ENCODE data around the gene LMO3. TPM values are rescaled to one million over a fixed set of nuclear protein-coding genes. Genes with fewer than 3 reads are reported as not detected.

Gene LMO3
- total and polyA plus RNA-seq, 2 of the 8 experiments (the other 6 are each of a cell fraction or from before 2014, with no cell fraction given), result 4.7 to 16.7 TPM

DNA sequence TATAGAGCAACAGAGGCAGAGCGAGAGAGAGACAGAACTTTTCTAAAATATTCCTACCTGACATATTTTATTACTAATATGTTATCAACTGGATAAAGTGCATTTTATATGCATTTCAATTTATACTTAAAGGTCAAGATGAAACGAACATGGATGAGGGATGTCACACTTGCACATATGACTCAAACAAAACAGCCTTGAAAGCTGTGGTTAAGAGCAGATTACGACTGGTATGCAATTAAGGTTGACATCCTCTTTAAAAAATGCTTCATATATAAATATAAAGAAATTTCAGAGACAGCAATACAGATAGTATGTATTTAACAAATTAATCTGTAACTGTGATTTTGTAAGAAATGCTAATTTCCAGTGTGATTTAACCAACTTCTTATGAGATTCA is 52.5 kb downstream of the LMO3 start:
- Histone ChIP-seq H3K27me3 (replicated peaks in 1 of 4; ENCODE audit: control insufficient read depth in 3 of 4, extremely low read depth in 1 of 4, insufficient read depth in 3 of 4, low read length in 3 of 4) (peaks cover 0 to 1% (median 0%) of the 10 kb centered on the region in 4 experiments; a peak in 1 of 7 replicates), H2BK5ac (ENCODE audit: low read depth, low read length) (no peak overlapping the region), H4K8ac (ENCODE audit: extremely low read depth, insufficient read depth, low read length) (no peak overlapping the region), H3K9me3 (ENCODE audit: insufficient read depth in 2 of 2, low read depth in 1 of 2, low read length in 1 of 2) (no peaks in the 10 kb centered on the region), H3K4ac (replicated peaks; ENCODE audit: insufficient read length, low read depth, low read length) (no peak overlapping the region), H2BK15ac (ENCODE audit: low read length) (no peak overlapping the region), H2BK12ac (ENCODE audit: low read depth, low read length) (no peak overlapping the region), H3K14ac (ENCODE audit: insufficient read length) (no peak overlapping the region), H3K18ac (ENCODE audit: extremely low read depth, low read length) (no peak overlapping the region), H3K23ac (ENCODE audit: insufficient read length) (no peak overlapping the region), H2AK5ac (ENCODE audit: low read depth, low read length) (no peak overlapping the region), H2BK20ac (ENCODE audit: low read length) (no peak overlapping the region), H3K9ac (replicated peaks in 1 of 4; ENCODE audit: extremely low read depth in 1 of 4, low read depth in 3 of 4, low read length in 3 of 4) (no peak overlapping the region), H3K79me1 (ENCODE audit: low read depth, low read length) (no peaks in the 10 kb centered on the region), H3K23me2 (ENCODE audit: low read depth, low read length) (no peaks in the 10 kb centered on the region), H2BK120ac (replicated peaks; ENCODE audit: low read depth, low read length) (no peak overlapping the region), H3K4me2 (ENCODE audit: insufficient read depth in 1 of 2, low read depth in 2 of 2, low read length in 2 of 2) (no peak overlapping the region), H4K20me1 (replicated peaks in 1 of 2; ENCODE audit: control insufficient read depth in 1 of 2, insufficient read depth in 2 of 2, low read length in 2 of 2) (no peaks in the 10 kb centered on the region), H3K56ac (replicated peaks; ENCODE audit: insufficient read length, low read depth, low read length) (no peak overlapping the region), H2AFZ (ENCODE audit: low read length) (no peak overlapping the region), H4K91ac (replicated peaks; ENCODE audit: insufficient read length, low read length) (no peak overlapping the region), H3K4me1 (replicated peaks in 1 of 4; ENCODE audit: control insufficient read depth in 3 of 4, insufficient read depth in 4 of 4, low read length in 3 of 4) (peaks cover 0 to 4% (median under 1%) of the 10 kb centered on the region in 4 experiments; a peak in 1 of 7 replicates), H3K27ac (ENCODE audit: low read depth, low read length) (no peak overlapping the region), H3K79me2 (ENCODE audit: control insufficient read depth in 1 of 2, insufficient read depth in 2 of 2, low read length in 2 of 2) (no peaks in the 10 kb centered on the region), H4K5ac (ENCODE audit: insufficient read length, low read depth, low read length) (no peak overlapping the region), H3K36me3 (ENCODE audit: control insufficient read depth in 2 of 4, insufficient read depth in 4 of 4, low read length in 3 of 4) (no peaks in the 10 kb centered on the region), H3K4me3 (ENCODE audit: extremely low read depth in 1 of 4, insufficient read depth in 2 of 4, low read depth in 3 of 4, low read length in 4 of 4) (no peak overlapping the region)
- 85% methylated on average over 3 of the region's 3 CpGs; no CpG with 5 or more reads in 1 of the 2 experiments for WGBS, 2 experiments (ENCODE audit: extremely low coverage in 1 of 2, insufficient coverage in 1 of 2, insufficient read length in 1 of 2, insufficient replicate concordance in 2 of 2, low coverage in 1 of 2, low lambda C conversion rate in 2 of 2, missing lambda C conversion rate in 1 of 2)
- CTCF ChIA-PET (ENCODE audit: partially characterized antibody), result no interaction called here
- FAIRE-seq, result no peak
- POLR2A ChIA-PET (ENCODE audit: partially characterized antibody), result no interaction called here
- DNase-seq (ENCODE audit: low read depth in 1 of 2, low spot score in 2 of 2), result no peak
- TF ChIP-seq POLR2A (IDR thresholded peaks at IDR 0.05; ENCODE audit: control extremely low read depth in 1 of 2, low read depth in 2 of 2, low read length in 2 of 2) (no peak), EZH2 (IDR thresholded peaks at IDR 0.05; ENCODE audit: low read depth, low read length, severe bottlenecking) (no peak), BACH1 (IDR thresholded peaks at IDR 0.05; ENCODE audit: low read length) (no peak), SAP30 (IDR thresholded peaks at IDR 0.05; ENCODE audit: insufficient read depth, insufficient replicate concordance, low read length) (no peak), TEAD4 (IDR thresholded peaks at IDR 0.05; ENCODE audit: low read depth, low read length) (no peak), CHD2 (IDR thresholded peaks at IDR 0.05; ENCODE audit: low read length) (no peak), FOSL1 (IDR thresholded peaks at IDR 0.05; ENCODE audit: insufficient read depth, low read depth, low read length) (no peak)
- TF ChIP-seq, protein P1, sequence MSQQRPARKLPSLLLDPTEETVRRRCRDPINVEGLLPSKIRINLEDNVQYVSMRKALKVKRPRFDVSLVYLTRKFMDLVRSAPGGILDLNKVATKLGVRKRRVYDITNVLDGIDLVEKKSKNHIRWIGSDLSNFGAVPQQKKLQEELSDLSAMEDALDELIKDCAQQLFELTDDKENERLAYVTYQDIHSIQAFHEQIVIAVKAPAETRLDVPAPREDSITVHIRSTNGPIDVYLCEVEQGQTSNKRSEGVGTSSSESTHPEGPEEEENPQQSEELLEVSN (IDR thresholded peaks at IDR 0.05), result no peak

Data from H1 (cell line).